Activated T-cell treated with anti-CD3 and anti-CD28 coated beads, Interleukin-2, amount 50 U/mL, for 24 hours (primary cell): Measurements from ENCODE around the gene AKT3.

Source experiments
- DNase-seq: peaks from one replicate; pipeline ENCODE4 v3.0.0-alpha.2; 2020
- H3K27ac Mint-ChIP-seq: 2 replicates; pipeline ENCODE4 v1.8.0; 2020; ENCODE audit warnings: mild to moderate bottlenecking, mixed read lengths
- H3K27me3 Mint-ChIP-seq: 2 replicates; pipeline ENCODE4 v1.8.0; 2020; ENCODE audit warnings: mixed read lengths
- H3K36me3 Mint-ChIP-seq: 2 replicates; pipeline ENCODE4 v1.8.0; 2020; ENCODE audit warnings: low read depth, mixed read lengths
- H3K4me1 Mint-ChIP-seq: 2 replicates; pipeline ENCODE4 v1.8.0; 2020; ENCODE audit warnings: low read depth, mixed read lengths
- H3K4me3 Mint-ChIP-seq: 2 replicates; pipeline ENCODE4 v1.8.0; 2020; ENCODE audit warnings: mild to moderate bottlenecking, moderate library complexity, mixed read lengths
- H3K9me3 Mint-ChIP-seq: 2 replicates; pipeline ENCODE4 v1.8.0; 2020; ENCODE audit warnings: mixed read lengths

AKT3 gene

GRCh38 chr1:243505986-243506689 lies 343.9 kb downstream of the AKT3 start:
- Mint-ChIP-seq H3K9me3 (no peaks in the 10 kb centered on the region), H3K27ac (peak overlapping the region; percentile 28), H3K4me3 (no peak overlapping the region), H3K27me3 (no peaks in the 10 kb centered on the region), H3K4me1 (peaks cover 24% of the 10 kb centered on the region), H3K36me3 (peaks cover 59% of the 10 kb centered on the region)
- no peak for DNase-seq

- Mint-ChIP-seq H3K4me1 (peaks cover 10% of the 10 kb centered on the region), H3K27me3 (no peaks in the 10 kb centered on the region), H3K9me3 (no peaks in the 10 kb centered on the region), H3K27ac (no peak overlapping the region), H3K4me3 (no peak overlapping the region), H3K36me3 (peaks cover 69% of the 10 kb centered on the region)
- DNase-seq = no peak
Measured at GRCh38 chr1:243503155-243503554, 346.9 kb downstream of the AKT3 start.

- Mint-ChIP-seq H3K27ac (no peak overlapping the region), H3K9me3 (no peaks in the 10 kb centered on the region), H3K4me1 (no peaks in the 10 kb centered on the region), H3K27me3 (no peaks in the 10 kb centered on the region), H3K36me3 (peaks cover 74% of the 10 kb centered on the region), H3K4me3 (no peak overlapping the region)
- no peak for DNase-seq
Measured at GRCh38 chr1:243501002-243501401, 349.0 kb downstream of the AKT3 start.

- H3K4me1 Mint-ChIP-seq = no peaks in the 10 kb centered on the region
- peaks cover 70% of the 10 kb centered on the region for H3K36me3 Mint-ChIP-seq
- H3K4me3 Mint-ChIP-seq = no peak overlapping the region
- no peaks in the 10 kb centered on the region for H3K27me3 Mint-ChIP-seq
- no peak for DNase-seq
- no peaks in the 10 kb centered on the region for H3K9me3 Mint-ChIP-seq
- H3K27ac Mint-ChIP-seq = no peak overlapping the region
Measured at GRCh38 chr1:243500512-243500911, 349.5 kb downstream of the AKT3 start.

- Mint-ChIP-seq H3K4me3 (no peak overlapping the region), H3K27ac (peak overlapping the region; percentile 49), H3K36me3 (peaks cover 63% of the 10 kb centered on the region), H3K27me3 (no peaks in the 10 kb centered on the region), H3K4me1 (no peaks in the 10 kb centered on the region), H3K9me3 (no peaks in the 10 kb centered on the region)
- DNase-seq = no peak
Measured at GRCh38 chr1:243499711-243500110, 350.3 kb downstream of the AKT3 start.

GRCh38 chr1:243499248-243499647 lies 350.8 kb downstream of the AKT3 start:
- Mint-ChIP-seq H3K27ac (peak overlapping the region; percentile 44), H3K4me1 (no peaks in the 10 kb centered on the region), H3K9me3 (no peaks in the 10 kb centered on the region), H3K36me3 (peaks cover 58% of the 10 kb centered on the region), H3K4me3 (no peak overlapping the region), H3K27me3 (no peaks in the 10 kb centered on the region)
- no peak for DNase-seq

GRCh38 chr1:243497939-243498681 lies 351.9 kb downstream of the AKT3 start:
- DNase-seq = no peak
- peak overlapping the region; percentile 6 for H3K27ac Mint-ChIP-seq
- no peaks in the 10 kb centered on the region for H3K27me3 Mint-ChIP-seq
- no peak overlapping the region for H3K4me3 Mint-ChIP-seq
- peaks cover 48% of the 10 kb centered on the region for H3K36me3 Mint-ChIP-seq
- H3K4me1 Mint-ChIP-seq = no peaks in the 10 kb centered on the region
- no peaks in the 10 kb centered on the region for H3K9me3 Mint-ChIP-seq

GRCh38 chr1:243496806-243497205 lies 353.2 kb downstream of the AKT3 start:
- no peak overlapping the region for H3K4me3 Mint-ChIP-seq
- H3K27ac Mint-ChIP-seq = peak overlapping the region; percentile 73

GRCh38 chr1:243496187-243496646 lies 353.8 kb downstream of the AKT3 start:
- Mint-ChIP-seq H3K36me3 (peaks cover 33% of the 10 kb centered on the region), H3K9me3 (no peaks in the 10 kb centered on the region), H3K4me3 (no peak overlapping the region), H3K27me3 (no peaks in the 10 kb centered on the region), H3K4me1 (no peaks in the 10 kb centered on the region), H3K27ac (peak overlapping the region; percentile 37)
- no peak for DNase-seq

More at GRCh38 chr1:243496806-243497205, 353.2 kb downstream of the AKT3 start:
- Mint-ChIP-seq H3K9me3 (no peaks in the 10 kb centered on the region), H3K27me3 (no peaks in the 10 kb centered on the region), H3K4me1 (no peaks in the 10 kb centered on the region), H3K36me3 (peaks cover 36% of the 10 kb centered on the region)
- DNase-seq = no peak

GRCh38 chr1:243495442-243496186 lies 354.4 kb downstream of the AKT3 start:
- Mint-ChIP-seq H3K9me3 (no peaks in the 10 kb centered on the region), H3K4me1 (no peaks in the 10 kb centered on the region), H3K36me3 (peaks cover 31% of the 10 kb centered on the region), H3K27me3 (no peaks in the 10 kb centered on the region), H3K27ac (no peak overlapping the region), H3K4me3 (no peak overlapping the region)
- no peak for DNase-seq

GRCh38 chr1:243494741-243495431 lies 355.2 kb downstream of the AKT3 start:
- no peak for DNase-seq
- Mint-ChIP-seq H3K27me3 (no peaks in the 10 kb centered on the region), H3K4me3 (no peak overlapping the region), H3K4me1 (no peaks in the 10 kb centered on the region), H3K36me3 (peaks cover 28% of the 10 kb centered on the region), H3K27ac (peak overlapping the region; percentile 64), H3K9me3 (no peaks in the 10 kb centered on the region)

GRCh38 chr1:243493156-243494129 lies 356.6 kb downstream of the AKT3 start:
- Mint-ChIP-seq H3K27ac (no peak overlapping the region), H3K36me3 (peaks cover 25% of the 10 kb centered on the region), H3K27me3 (no peaks in the 10 kb centered on the region)

More at GRCh38 chr1:243493156-243494129, 356.6 kb downstream of the AKT3 start:
- no peak for DNase-seq
- Mint-ChIP-seq H3K9me3 (no peaks in the 10 kb centered on the region), H3K4me1 (no peaks in the 10 kb centered on the region), H3K4me3 (no peak overlapping the region)
